ENCODE data around the gene ZBED1.
A peak's percentile ranks its signal among the peaks of the same experiment; 100 is the strongest.

ZBED1 gene

DNA sequence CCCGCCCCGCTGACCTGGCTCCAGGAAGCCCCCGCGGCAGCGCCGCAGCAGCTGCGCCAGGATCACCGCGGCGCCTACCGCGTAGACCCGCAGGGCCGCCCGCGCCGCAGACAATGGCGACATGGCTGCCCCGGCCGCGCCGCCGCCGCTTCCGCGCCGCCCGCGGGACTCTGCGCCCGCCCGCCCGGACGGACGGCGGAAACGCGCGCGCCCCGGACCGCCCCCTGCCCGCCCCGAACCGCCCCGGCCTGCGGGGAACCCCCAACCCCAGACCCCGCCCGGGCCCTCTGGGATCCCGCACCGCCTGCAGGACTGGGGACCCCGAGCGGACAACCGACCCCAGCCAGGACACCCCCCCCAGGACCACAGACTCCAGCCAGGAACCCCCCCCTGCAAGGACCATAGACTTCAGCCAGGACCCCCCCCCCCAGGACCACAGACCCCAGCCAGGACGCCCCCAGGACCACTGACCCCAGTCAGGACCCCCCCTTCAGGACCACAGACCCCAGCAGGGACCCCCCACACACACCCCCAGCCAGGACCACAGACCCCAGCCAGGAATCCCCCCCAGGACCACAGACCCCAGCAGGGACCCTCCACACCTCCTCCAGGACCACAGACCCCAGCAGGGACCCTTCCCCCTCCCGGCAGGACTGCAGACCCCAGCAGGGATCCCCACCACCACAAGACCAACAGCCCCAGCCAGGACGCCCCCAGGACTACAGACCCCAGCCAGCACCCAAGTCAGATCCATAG, at the start of gene ZBED1, which contains the start of gene DHRSX:
Gene ZBED1 (minus strand): TSS at position 174 of the 756 bp plus-strand sequence. CDS start 10,257 bp downstream, outside the sequence.
Gene DHRSX (minus strand): TSS at position 174 of the 756 bp plus-strand sequence. CDS start 51 bp downstream, at position 123.
- H3K9ac ChIP-seq (ENCODE audit: low read depth in 1 of 2, low read length in 2 of 2) = peak within 1 kb of the TSS; percentile 61 to 85
- peaks cover 36 to 37% of the 10 kb centered on the region in 2 donors for H3K4me1 ChIP-seq (ENCODE audit: control insufficient read depth in 2 of 2, insufficient read depth in 2 of 2, low read length in 2 of 2)
- peak within 1 kb of the TSS; percentile 77 to 85 for H3K4me3 ChIP-seq (ENCODE audit: low read length in 2 of 2)

DNA sequence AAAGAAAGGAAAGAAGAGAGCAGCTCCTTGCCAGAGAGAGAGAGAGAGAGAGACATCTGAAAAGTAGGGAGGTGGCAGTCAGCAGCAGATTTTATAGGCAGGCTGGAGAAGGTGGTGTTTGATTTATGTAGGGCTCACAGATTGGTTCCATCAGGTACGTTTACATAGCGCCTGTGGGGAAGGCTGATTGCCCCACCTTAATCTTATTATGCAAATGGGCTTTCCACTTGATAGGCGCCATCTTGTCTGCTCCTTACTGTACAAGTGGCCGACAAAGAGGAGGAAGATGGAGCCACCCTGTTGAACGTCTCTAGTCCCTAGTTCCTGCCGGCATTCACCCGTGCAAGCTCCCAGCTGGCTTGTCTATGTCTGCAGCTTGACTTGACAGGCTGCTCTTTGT, 49.1 kb upstream of the ZBED1 start:
- Histone ChIP-seq H3K27ac (ENCODE audit: low read depth in 2 of 2, low read length in 2 of 2) (no peak overlapping the region), H3K9ac (ENCODE audit: low read depth in 1 of 2, low read length in 2 of 2) (no peak overlapping the region), H3K9me3 (ENCODE audit: control insufficient read depth in 2 of 2, low read length in 2 of 2) (no peaks in the 10 kb centered on the region), H3K4me1 (ENCODE audit: control insufficient read depth in 2 of 2, insufficient read depth in 2 of 2, low read length in 2 of 2) (no peaks in the 10 kb centered on the region), H3K36me3 (ENCODE audit: control insufficient read depth in 2 of 2, insufficient read depth in 2 of 2, low read length in 2 of 2) (no peaks in the 10 kb centered on the region), H3K4me3 (ENCODE audit: low read length in 2 of 2) (no peak overlapping the region), H3K27me3 (ENCODE audit: control insufficient read depth in 2 of 2, insufficient read depth in 2 of 2, low read length in 2 of 2) (peaks cover 0 to 4% of the 10 kb centered on the region in 2 donors)

More for the DNA sequence above, at the start of gene ZBED1, which contains the start of gene DHRSX:
- H3K36me3 ChIP-seq (ENCODE audit: control insufficient read depth in 2 of 2, insufficient read depth in 2 of 2, low read length in 2 of 2) = no peaks in the 10 kb centered on the region
- no peaks in the 10 kb centered on the region for H3K9me3 ChIP-seq (ENCODE audit: control insufficient read depth in 2 of 2, low read length in 2 of 2)
- no peaks in the 10 kb centered on the region for H3K27me3 ChIP-seq (ENCODE audit: control insufficient read depth in 2 of 2, insufficient read depth in 2 of 2, low read length in 2 of 2)
- peak within 1 kb of the TSS; percentile 91 to 92 for H3K27ac ChIP-seq (ENCODE audit: low read depth in 2 of 2, low read length in 2 of 2)

DNA sequence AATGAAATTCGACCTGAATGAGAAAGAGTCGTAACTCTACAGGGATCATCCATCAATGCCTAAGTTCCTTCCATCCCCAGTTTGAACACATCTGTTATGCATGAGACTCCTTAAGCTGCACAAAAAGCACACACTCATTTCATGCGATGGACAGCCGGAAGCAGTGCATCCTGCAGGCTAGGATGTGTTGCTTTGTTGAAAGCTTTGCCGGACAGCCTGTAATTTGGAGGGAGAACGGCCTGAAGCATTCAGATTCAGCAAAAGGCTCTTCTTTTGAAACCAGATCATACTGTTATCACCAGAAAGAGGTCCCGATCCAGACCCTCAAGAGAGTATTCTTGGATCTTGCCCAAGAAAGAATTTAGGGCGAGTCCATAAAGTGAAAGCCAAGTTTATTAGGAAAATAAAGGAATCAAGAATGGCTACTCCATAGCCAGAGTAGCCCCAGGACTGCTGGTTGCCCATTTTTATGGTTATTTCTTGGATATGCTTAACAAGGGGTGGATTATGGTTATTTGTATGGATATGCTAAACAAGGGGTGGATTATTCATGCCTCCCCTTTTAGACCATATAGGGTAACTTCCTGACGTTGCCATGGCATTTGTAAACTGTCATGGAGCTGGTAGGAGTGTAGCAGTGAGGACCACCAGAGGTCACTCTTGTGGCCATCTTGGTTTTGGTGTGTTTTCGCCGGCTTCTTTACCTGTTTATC, 48.1 kb upstream of the ZBED1 start:
- H3K9ac ChIP-seq (ENCODE audit: low read depth in 1 of 2, low read length in 2 of 2) = no peak overlapping the region
- no peaks in the 10 kb centered on the region for H3K4me1 ChIP-seq (ENCODE audit: control insufficient read depth in 2 of 2, insufficient read depth in 2 of 2, low read length in 2 of 2)
- H3K9me3 ChIP-seq (ENCODE audit: control insufficient read depth in 2 of 2, low read length in 2 of 2) = no peaks in the 10 kb centered on the region
- no peaks in the 10 kb centered on the region for H3K36me3 ChIP-seq (ENCODE audit: control insufficient read depth in 2 of 2, insufficient read depth in 2 of 2, low read length in 2 of 2)
- H3K27me3 ChIP-seq (ENCODE audit: control insufficient read depth in 2 of 2, insufficient read depth in 2 of 2, low read length in 2 of 2) = peaks cover 0 to 4% of the 10 kb centered on the region in 2 donors
- H3K27ac ChIP-seq (ENCODE audit: low read depth in 2 of 2, low read length in 2 of 2) = no peak overlapping the region
- no peak overlapping the region for H3K4me3 ChIP-seq (ENCODE audit: low read length in 2 of 2)

DNA sequence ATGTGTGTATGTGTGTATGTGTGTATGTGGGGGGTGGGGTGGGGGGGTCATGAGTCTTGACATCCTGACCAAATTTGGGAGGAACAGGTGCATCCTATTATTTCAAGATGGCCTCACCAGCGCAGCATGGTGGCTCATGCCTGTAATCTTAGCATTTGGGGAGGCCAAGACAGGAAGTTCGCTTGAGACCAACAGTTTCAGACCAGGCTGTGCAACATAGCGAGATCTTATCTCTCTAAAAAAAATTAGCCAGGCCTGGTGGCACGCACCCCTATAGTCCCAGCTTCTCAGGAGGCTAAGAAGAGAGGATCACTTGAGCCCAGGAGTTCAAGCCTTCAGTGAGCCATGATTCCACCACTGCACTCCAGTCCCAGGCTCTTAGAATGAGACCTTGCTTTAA, 47.0 kb upstream of the ZBED1 start:
- Histone ChIP-seq H3K27ac (ENCODE audit: low read depth in 2 of 2, low read length in 2 of 2) (no peak overlapping the region), H3K36me3 (ENCODE audit: control insufficient read depth in 2 of 2, insufficient read depth in 2 of 2, low read length in 2 of 2) (no peaks in the 10 kb centered on the region), H3K9me3 (ENCODE audit: control insufficient read depth in 2 of 2, low read length in 2 of 2) (no peaks in the 10 kb centered on the region), H3K9ac (ENCODE audit: low read depth in 1 of 2, low read length in 2 of 2) (no peak overlapping the region), H3K27me3 (ENCODE audit: control insufficient read depth in 2 of 2, insufficient read depth in 2 of 2, low read length in 2 of 2) (peaks cover 0 to 4% of the 10 kb centered on the region in 2 donors), H3K4me1 (ENCODE audit: control insufficient read depth in 2 of 2, insufficient read depth in 2 of 2, low read length in 2 of 2) (no peaks in the 10 kb centered on the region), H3K4me3 (ENCODE audit: low read length in 2 of 2) (no peak overlapping the region)

DNA sequence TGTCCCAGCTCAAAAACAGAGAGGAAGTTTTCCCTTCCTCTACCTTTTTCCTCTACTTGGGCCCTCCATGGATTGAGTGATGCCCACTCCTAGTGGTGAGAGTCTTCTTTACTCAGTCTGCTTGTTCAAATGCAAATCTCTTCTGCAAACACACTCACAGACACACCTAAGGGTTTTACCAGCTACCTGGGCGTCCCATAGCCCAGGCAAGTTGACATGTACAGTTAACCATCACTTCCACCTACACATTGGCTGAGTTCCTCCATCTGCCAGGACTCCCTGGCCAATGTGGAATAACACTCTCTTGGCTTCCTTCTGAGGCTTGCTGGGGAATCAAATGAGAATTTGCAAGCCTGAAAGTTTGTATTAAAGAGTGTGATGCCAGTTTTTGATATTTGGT, 45.7 kb upstream of the ZBED1 start:
- Histone ChIP-seq H3K4me3 (ENCODE audit: low read length in 2 of 2) (no peak overlapping the region), H3K4me1 (ENCODE audit: control insufficient read depth in 2 of 2, insufficient read depth in 2 of 2, low read length in 2 of 2) (no peaks in the 10 kb centered on the region), H3K27me3 (ENCODE audit: control insufficient read depth in 2 of 2, insufficient read depth in 2 of 2, low read length in 2 of 2) (peaks cover 0 to 4% of the 10 kb centered on the region in 2 donors), H3K36me3 (ENCODE audit: control insufficient read depth in 2 of 2, insufficient read depth in 2 of 2, low read length in 2 of 2) (no peaks in the 10 kb centered on the region), H3K9me3 (ENCODE audit: control insufficient read depth in 2 of 2, low read length in 2 of 2) (no peaks in the 10 kb centered on the region), H3K9ac (ENCODE audit: low read depth in 1 of 2, low read length in 2 of 2) (no peak overlapping the region), H3K27ac (ENCODE audit: low read depth in 2 of 2, low read length in 2 of 2) (no peak overlapping the region)

DNA sequence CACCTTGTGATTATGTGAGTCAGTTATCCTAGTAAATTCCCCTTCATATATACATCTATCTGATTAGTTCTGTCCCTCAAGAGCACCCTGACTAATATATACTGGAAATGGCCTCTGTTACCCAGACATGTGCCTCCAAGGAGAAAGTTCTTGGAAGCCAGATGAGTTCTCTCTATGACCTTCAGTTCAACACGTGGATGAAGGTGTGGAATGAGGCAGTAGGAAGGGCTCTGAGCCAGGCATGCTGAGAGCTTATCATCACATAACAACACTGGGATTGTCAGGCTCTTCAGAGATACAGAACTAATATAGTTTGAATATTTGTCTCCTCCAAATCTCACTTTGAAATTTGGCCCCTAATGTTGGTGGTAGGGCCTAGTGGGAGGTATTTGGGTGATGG, 44.4 kb upstream of the ZBED1 start:
- no peaks in the 10 kb centered on the region for H3K27me3 ChIP-seq (ENCODE audit: control insufficient read depth in 2 of 2, insufficient read depth in 2 of 2, low read length in 2 of 2)
- H3K4me3 ChIP-seq (ENCODE audit: low read length in 2 of 2) = no peak overlapping the region
- no peak overlapping the region for H3K27ac ChIP-seq (ENCODE audit: low read depth in 2 of 2, low read length in 2 of 2)

DNA sequence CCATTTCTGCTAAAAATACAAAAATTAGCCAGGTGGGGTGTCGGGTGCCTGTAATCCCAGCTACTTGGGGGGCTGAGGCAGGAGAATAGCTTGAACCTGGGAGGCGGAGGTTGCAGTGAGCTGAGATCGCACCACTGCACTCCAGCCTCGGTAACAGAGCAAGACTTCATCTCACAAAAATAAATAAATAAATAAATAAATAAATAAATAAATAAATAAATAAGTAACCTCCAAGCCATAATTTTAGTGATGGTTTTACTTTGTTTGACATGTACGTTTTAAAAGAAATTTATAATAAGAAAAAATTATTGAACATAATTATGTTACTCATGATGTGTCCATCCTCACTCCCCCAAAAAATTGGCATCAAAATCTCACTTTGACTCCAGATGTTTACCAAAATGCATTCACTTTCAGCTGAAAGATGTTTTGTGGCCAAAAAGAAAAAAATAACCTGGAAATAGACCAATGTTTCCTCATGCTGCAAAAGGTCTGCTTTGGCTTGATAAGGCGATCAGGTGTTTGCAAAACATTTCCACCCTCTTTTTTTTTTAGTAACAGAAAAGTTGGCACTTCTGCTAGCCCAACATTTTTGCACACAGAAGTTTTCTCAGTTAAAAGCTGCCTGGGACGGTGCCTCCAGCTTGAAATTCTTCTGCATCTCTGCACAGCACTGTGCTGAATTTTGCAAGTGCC, 42.2 kb upstream of the ZBED1 start:
- Histone ChIP-seq H3K27ac (ENCODE audit: low read depth in 2 of 2, low read length in 2 of 2) (no peak overlapping the region), H3K4me3 (ENCODE audit: low read length in 2 of 2) (no peak overlapping the region), H3K9me3 (ENCODE audit: control insufficient read depth in 2 of 2, low read length in 2 of 2) (no peaks in the 10 kb centered on the region), H3K27me3 (ENCODE audit: control insufficient read depth in 2 of 2, insufficient read depth in 2 of 2, low read length in 2 of 2) (peaks cover 0 to 2% of the 10 kb centered on the region in 2 donors), H3K9ac (ENCODE audit: low read depth in 1 of 2, low read length in 2 of 2) (no peak overlapping the region), H3K36me3 (ENCODE audit: control insufficient read depth in 2 of 2, insufficient read depth in 2 of 2, low read length in 2 of 2) (no peaks in the 10 kb centered on the region), H3K4me1 (ENCODE audit: control insufficient read depth in 2 of 2, insufficient read depth in 2 of 2, low read length in 2 of 2) (no peaks in the 10 kb centered on the region)

More for the DNA sequence above, 44.4 kb upstream of the ZBED1 start:
- Histone ChIP-seq H3K9me3 (ENCODE audit: control insufficient read depth in 2 of 2, low read length in 2 of 2) (no peaks in the 10 kb centered on the region), H3K36me3 (ENCODE audit: control insufficient read depth in 2 of 2, insufficient read depth in 2 of 2, low read length in 2 of 2) (no peaks in the 10 kb centered on the region), H3K9ac (ENCODE audit: low read depth in 1 of 2, low read length in 2 of 2) (no peak overlapping the region), H3K4me1 (ENCODE audit: control insufficient read depth in 2 of 2, insufficient read depth in 2 of 2, low read length in 2 of 2) (no peaks in the 10 kb centered on the region)

DNA sequence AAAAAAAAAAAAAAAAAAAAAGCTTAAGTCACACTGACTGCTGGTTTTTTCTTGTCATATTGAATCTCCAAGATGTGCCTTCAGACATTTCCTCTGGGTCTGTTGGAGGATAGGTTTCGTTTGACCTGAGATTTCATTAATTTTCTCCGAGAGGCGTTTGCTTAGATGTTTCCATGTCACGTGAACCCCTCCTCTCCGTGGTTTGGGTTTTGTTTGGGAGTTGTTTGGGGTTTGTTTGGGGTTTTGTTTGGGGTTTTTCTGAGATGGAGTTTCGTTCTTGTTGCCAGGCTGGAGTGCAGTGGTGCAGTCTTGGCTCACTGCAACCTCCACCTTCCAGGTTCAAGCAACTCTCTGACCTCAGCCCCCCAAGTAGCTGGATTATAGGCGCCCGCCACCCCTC, 40.8 kb upstream of the ZBED1 start:
- no peak overlapping the region for H3K9ac ChIP-seq (ENCODE audit: low read depth in 1 of 2, low read length in 2 of 2)
- no peaks in the 10 kb centered on the region for H3K4me1 ChIP-seq (ENCODE audit: control insufficient read depth in 2 of 2, insufficient read depth in 2 of 2, low read length in 2 of 2)
- H3K9me3 ChIP-seq (ENCODE audit: control insufficient read depth in 2 of 2, low read length in 2 of 2) = no peaks in the 10 kb centered on the region
- no peaks in the 10 kb centered on the region for H3K36me3 ChIP-seq (ENCODE audit: control insufficient read depth in 2 of 2, insufficient read depth in 2 of 2, low read length in 2 of 2)
- H3K4me3 ChIP-seq (ENCODE audit: low read length in 2 of 2) = no peak overlapping the region
- no peak overlapping the region for H3K27ac ChIP-seq (ENCODE audit: low read depth in 2 of 2, low read length in 2 of 2)
- H3K27me3 ChIP-seq (ENCODE audit: control insufficient read depth in 2 of 2, insufficient read depth in 2 of 2, low read length in 2 of 2) = peaks cover 0 to 2% of the 10 kb centered on the region in 2 donors

DNA sequence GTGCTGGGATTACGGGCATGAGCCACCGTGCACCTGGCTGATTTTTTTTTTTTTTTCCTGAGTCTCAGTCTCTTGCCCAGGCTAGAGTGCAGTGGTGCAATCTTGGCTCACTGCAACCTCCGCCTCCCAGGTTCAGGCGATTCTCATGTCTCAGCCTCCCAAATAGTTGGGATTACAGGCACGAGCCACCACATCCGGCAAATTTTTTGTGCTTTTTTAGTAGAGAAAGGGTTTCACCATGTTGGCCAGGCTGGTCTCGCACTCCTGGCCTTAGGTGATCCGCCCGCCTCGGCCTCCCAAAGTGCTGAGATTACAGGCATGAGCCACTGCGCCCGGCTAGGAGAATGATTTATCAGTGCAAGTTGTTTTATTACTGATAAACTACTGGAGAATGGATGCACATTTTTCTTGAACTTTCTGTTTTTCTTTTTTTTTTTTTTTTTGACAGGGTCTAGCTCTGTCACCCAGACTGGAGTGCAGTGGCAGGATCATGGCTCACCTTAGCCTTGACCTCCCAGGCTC, 39.7 kb upstream of the ZBED1 start:
- H3K4me3 ChIP-seq (ENCODE audit: low read length in 2 of 2) = no peak overlapping the region
- no peak overlapping the region for H3K9ac ChIP-seq (ENCODE audit: low read depth in 1 of 2, low read length in 2 of 2)
- H3K9me3 ChIP-seq (ENCODE audit: control insufficient read depth in 2 of 2, low read length in 2 of 2) = no peaks in the 10 kb centered on the region
- no peak overlapping the region for H3K27ac ChIP-seq (ENCODE audit: low read depth in 2 of 2, low read length in 2 of 2)
- no peaks in the 10 kb centered on the region for H3K36me3 ChIP-seq (ENCODE audit: control insufficient read depth in 2 of 2, insufficient read depth in 2 of 2, low read length in 2 of 2)
- H3K4me1 ChIP-seq (ENCODE audit: control insufficient read depth in 2 of 2, insufficient read depth in 2 of 2, low read length in 2 of 2) = no peaks in the 10 kb centered on the region
- peaks cover 0 to 2% of the 10 kb centered on the region in 2 donors for H3K27me3 ChIP-seq (ENCODE audit: control insufficient read depth in 2 of 2, insufficient read depth in 2 of 2, low read length in 2 of 2)
